Caki2 (cell line): ENCODE data around the gene ALG12. TPM values are rescaled to one million over a fixed set of nuclear protein-coding genes. Genes with fewer than 3 reads are reported as not detected.

Experiments
- DNase-seq: peaks from one replicate; pipeline ENCODE4 v3.0.0-alpha.2; 2015; ENCODE audit warnings: low read depth
- in situ Hi-C: cut with HindIII; loops from 2 replicates; pipeline ENCODE4 v1.10.0; 2016; ENCODE audit warnings: low sequenced_read_pairs, low pct_unique_long_range_greater_than_20kb, mixed read lengths
- total RNA-seq: library from RNA; depleted of rRNA; stranded (reverse); fragments of >200 nt; shearing (Covaris generic); gene quantifications from 2 replicates; pipeline ENCODE4 v1.2.3, GENCODE V29; 2014; ENCODE audit warnings: low replicate concordance

Gene ALG12
- total RNA-seq, 1 experiment from 2014 or later = 45.1 TPM

DNA sequence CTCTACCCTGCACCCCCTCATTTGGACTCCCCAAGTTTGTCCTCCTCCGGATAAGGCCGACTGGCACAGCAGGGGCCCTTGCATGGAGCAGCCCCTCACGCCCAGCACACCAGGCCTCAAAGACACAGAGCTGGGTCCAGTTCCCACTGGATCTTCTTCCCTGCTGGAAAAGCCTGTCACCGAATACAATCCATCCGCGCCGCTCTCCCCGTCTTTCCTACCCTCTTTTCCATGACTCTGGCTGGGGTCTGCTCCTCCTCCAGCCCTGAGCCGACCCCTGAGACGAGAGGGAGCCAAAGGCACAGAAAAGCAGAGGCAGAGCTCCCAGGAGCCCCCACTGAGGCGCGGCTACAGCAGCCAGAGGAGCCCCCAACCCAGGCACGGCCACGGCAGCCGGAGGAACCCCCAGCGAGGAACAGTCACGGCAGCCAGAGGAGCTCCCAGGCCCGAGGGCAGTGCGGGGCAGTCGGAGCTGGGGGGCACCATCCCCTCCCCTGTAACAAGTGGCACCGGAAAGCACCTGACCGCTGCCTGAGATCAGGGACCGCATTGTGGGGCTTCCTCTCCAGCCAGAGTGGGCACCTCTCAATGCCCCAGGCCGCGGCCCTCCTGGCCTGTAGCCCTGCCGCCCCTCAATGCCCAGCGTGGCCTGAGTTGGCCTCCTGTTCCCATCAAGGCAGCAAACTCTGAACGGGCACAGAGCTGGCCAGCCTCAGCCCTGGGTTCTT, 12.0 kb downstream of the ALG12 start:
- no peak for DNase-seq
- in situ Hi-C loops = no loop called here

DNA sequence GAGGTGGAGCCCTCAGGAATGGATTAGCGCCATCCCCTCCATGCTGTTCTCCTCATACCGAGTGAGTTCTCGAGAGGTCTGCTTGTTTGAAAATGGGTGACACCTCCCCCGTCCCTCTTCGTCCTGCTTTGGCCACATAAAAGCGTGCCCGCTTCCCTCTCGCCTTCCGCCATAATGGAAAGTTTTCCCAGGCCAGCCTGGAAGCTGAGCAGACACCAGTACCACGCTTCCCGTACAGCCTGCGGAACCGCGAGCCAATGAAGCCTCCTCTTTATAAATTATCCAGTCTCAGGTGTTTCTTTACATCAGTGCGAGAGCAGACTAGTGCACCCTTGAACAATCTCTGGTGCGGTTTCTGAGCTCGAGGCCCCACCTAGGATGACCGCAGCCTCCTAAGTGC, 12.8 kb downstream of the ALG12 start:
- in situ Hi-C loops = no loop called here
- DNase-seq = no peak

DNA sequence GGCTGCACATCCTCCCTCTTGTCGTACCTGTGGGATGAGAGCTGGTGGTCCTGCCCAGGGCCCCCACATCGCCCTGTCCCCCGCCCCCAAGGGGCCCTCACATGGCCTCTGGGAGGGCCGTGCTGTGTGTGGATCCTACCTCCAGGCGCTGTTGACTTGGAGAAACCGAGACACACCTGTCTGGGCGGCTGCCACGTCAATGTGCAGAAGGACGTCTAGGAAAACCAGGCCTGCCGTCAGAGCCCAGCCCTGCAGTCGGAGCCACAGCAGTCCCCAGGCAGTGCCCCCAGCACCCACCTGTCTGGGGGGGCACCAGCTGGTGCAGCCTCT, 14.2 kb downstream of the ALG12 start:
- no peak for DNase-seq
- in situ Hi-C loops = no loop called here

DNA sequence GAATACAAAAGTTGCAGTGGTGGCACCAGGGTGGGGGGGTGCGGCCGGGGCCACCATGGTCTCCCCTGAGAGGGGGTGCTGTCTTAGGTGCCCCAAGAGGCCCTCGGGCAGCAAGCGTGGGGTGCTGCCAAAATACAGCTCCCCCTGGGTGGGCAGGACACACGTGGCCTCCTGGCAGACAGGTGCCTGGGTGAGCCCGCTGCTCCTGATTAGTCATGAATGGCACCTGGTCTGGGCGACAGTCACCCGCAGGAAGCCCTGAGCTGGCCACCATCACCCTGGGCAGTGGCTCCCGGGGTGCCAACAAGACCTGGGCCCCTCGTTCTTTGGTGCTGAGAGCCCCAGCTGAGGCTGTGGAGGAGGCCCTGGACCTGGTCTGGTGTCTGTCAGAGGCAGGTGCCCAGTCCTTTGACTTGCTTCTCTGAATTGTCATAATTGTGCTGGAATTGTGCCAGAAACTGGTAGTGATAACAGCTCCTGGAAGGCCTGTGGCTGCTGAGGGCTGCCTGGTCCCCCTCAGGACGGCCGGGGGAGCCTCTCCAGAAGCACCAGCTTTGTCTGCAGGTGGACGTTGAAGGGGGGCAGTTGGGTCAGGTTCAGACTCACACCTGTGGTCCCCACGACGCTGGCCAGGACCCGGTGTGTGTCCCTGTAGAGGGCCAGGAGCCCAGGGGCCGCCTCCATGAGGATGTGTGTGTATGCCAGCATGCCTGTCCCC, 14.8 kb downstream of the ALG12 start:
- in situ Hi-C loops = no loop called here

DNA sequence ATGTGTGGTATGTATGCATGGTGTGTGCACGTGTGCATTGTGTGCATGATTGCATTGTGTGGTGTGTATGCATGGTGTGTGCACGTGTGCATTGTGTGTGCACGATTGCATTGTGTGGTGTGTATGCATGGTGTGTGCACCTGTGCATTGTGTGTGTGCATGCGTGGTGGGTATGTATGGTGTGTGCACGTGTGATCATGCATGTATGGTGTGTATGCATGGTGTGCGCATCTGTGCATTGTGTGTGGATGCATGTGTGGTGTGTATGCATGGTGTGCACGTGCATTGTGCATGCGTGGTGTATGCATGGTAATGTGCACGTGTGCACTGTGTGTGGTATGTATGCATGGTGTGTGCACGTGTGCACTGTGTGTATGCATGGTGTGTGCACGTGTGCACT, 16.8 kb downstream of the ALG12 start:
- DNase-seq = no peak
- in situ Hi-C loops = no loop called here

More for the DNA sequence above, 14.8 kb downstream of the ALG12 start:
- no peak for DNase-seq

DNA sequence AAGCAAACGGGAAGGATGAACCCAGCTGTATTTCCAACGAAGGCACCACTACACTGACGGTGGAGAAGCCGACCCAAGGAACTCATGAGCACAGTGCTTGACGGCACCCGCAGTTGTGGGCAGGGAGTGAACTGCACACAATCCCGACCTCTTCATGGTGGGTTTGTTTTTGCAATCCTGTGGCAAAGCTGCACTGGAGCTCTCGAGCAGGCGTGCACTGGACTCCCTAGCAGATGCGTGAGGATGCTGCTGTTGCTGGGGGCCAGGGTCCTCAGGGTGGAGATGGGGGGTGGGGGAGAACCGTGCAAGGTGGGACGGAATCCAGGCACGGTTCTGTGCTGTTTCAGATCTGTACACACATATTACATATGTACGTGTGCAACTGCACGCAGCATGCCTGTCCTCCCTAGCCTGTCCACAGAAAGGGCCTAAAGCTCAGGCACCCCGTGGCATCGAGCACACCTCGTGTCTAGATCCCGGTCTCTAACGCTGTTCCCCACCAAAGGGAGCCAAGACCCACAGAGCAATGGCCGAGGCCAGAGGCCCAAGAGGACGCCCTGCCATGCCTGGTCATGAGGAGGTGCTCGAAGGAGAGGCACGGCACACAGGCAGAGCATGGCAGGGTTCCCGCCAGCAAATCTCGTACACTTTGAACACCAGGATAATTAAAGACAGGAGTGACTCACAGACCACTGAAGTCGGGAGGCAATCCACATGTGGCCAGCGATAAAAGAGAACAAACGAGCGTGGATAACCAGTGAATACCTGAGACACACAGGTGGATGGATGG, 17.6 kb downstream of the ALG12 start:
- in situ Hi-C loops = no loop called here
- no peak for DNase-seq

DNA sequence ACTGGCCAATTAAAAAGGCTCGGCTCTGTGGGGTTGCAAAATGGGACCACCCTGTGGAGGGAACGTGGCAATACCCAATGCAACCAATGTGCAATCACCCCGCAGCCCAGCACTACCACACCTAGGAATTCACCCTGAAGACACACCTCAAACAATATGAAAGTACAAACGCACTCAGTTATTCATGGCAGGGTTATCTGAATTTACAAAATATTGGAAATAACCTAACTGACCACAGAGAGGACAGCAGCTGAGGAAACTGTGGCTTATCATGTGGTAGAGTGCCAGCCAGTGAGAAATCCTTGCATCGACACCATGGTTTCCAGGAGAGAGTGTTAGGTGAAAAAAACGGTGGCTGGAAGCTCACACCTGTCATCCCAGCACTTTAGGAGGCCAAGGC, 18.7 kb downstream of the ALG12 start:
- in situ Hi-C loops = no loop called here

DNA sequence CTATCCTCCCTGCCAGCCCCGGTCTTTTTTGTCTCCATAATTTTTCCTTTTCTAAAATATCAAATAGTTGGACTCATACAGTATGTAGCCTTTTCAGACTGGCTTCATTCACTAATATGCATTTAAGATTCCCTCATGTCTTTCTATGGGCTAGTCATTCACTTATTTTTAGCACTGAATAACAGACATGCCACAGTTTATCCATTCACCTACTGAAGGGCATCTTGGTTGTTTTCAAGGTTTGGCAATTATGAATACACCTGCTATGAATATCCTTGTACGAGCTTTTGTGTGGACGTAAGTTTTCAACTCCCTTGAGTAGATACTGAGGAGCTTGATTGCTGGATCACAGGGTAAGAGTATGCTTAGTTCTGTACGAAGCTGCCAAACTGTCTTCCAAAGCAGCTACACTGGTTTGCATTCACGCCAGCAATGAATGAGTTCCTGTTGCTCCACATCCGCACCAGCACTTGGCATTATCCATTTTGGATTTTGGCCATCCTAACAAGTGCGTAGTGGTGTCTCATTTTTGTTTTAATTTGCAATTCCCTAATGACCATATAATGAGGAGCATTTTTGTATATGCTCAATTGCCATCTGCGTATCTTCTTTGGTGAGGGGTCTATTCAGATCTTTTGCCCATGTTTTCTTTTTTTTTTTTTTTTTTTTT, 21.1 kb downstream of the ALG12 start:
- no peak for DNase-seq
- in situ Hi-C loops = no loop called here

More for the DNA sequence above, 18.7 kb downstream of the ALG12 start:
- DNase-seq = no peak

DNA sequence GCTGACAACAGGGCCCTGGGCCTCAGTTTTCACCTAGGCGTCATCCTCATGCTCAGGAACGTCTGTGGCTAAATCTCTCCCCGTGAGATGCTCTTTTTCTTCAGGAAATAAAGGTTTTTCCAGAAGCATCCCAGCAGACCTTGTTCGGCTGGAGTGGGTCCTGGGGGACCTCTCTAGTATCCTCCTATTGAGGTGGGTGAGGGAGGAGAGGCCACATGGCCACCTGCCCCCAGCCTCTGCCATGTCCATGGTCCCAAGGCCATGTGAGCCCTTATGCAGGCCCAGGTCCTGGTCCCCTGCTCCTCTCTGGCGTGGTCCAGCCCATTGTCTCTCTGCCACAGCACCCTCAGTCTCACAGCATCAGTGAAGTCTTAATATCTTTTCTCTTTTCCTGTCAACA, 22.0 kb downstream of the ALG12 start:
- in situ Hi-C loops = no loop called here
- no peak for DNase-seq

DNA sequence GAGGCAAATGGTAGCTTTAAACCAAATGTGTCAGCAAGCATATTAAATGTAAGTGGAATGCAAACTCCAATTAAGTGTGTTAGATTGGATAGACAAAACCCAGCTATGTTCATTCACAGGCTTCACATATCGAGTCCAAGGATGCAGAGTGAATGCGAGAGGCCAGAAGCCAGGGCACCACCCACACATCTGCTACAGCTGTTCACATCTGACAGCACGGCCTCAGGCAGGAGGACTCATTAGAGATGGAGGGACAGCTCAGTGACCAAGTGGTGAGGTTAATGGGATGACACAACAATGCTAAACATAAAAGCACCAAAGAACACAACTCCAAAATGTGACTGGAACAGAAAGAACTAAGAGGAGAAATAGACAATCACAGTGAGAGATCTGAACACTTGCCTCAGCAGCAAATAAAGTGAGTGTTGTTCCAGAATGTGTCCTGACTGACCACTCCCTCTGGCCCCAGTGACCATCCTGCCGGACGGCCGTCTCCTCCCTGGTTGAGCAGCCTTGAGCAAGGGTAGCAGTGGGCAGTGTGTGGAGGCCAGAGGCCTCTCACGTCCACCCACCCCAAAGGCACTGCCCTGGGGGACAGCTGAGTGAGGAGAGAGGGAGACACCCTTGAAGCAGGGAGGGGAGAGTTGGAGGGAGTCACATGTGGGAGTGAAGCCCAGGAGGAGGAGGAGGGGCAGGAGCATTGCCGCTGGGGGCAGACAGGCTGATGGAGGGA, 23.8 kb downstream of the ALG12 start:
- in situ Hi-C loops = no loop called here
- no peak for DNase-seq

DNA sequence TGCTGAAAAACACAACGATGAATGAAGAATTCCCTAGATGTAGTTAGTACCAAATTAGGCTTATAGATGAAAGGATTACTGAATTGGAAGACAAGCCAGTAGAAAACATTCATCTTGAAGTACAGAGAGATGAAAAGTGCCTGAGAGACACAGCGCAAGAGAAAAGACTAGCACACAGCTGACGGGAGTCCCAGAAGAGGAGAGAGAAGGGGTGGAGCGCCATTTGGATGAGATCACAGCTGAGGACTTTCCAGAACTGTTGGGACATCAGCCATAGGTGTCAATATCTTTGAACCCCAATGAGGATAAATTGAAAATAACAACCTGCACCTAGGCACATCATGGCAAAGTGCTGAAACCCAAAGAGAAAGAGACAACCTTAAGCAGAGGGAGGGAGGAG, 25.2 kb downstream of the ALG12 start:
- in situ Hi-C loops = no loop called here

DNA sequence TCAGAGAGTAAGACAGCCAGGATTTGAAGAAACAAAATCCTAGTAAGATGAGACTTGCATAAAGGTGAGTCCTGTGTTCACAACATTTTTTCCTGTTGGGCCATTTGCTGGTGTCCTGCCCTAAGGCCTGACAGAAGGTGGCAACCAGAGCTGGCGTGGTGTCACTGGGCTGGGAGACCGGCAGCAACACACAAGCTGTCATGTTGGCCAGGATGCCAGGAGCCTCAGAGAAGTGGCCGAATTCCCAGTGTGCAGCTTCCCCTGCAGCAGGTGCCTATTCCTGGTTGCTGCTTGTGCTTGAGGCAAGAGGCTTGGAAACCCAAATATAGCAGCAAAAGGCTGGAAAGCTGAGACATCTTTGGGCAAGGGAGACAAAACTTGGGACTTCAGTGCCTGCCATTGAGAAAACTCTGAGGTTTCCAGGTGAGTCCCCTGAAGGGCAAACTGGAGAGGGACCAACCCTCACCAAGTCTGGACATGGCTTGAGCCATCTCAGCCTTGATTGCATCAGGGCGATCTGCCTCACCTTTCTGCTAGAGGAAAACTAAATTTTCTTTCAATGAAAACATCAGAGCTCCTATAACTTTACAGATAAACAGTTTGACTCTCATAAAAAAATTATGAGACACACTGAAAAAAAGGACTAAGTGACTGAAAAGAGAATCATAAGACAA, 25.9 kb downstream of the ALG12 start:
- no peak for DNase-seq
- in situ Hi-C loops = no loop called here

More for the DNA sequence above, 25.2 kb downstream of the ALG12 start:
- no peak for DNase-seq

DNA sequence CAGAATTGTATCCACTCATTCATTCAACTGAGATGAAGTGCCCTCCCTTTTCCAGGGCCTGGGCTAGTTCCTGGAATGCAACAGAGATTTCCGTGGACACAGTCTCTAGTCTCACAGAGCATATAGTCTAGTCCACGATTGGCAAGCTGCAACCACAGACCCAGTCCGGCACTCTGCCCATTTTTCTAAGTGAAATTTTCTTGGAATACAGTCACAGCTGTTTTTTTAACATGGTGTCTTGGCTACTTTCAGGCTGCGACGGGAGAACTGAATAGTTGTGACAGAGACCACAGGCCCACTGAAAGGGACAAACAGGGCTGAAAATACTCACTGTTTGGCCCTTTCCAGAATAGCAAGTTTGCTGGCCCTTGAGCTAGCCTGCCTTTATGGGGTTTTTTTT, 29.2 kb downstream of the ALG12 start:
- in situ Hi-C loops = no loop called here
- DNase-seq = no peak

DNA sequence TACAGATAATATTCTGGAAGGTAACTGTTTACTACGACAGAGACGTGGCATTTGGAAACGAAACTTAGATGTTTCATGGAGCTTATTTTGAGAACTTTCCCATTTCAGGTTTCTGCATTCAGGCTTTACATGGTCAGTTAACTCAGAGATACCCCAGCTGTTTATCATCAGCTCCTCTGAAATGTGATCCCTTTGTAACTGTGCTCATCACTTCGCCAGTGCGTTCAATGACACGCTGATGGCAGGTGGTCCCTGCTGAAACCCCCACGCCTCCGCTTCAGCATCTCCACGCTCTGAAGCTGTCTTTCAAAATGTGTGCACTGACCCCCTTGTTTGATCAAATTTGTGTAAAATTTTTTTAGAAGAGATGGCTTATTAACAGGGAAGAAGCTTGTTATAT, 30.5 kb downstream of the ALG12 start:
- DNase-seq = no peak
- in situ Hi-C loops = no loop called here

DNA sequence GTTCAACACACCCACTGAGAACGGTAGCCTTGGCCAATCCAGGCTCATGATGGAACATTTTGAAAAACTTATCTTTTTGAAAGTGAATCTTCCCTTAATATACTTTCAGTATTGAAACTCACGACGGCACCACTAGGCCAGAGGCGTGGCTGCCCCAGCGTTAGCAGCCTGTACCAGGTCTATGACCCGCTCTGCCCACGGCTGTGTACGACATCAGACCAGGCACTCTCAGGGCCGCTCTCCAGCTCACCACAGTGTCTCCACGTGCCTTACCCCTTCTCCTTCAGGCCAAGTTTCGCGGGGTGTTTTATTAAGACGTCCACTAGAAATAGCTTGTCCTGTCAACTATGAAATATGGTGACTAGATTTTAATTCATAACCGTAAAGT, 31.2 kb downstream of the ALG12 start:
- DNase-seq = no peak
- in situ Hi-C loops = no loop called here

DNA sequence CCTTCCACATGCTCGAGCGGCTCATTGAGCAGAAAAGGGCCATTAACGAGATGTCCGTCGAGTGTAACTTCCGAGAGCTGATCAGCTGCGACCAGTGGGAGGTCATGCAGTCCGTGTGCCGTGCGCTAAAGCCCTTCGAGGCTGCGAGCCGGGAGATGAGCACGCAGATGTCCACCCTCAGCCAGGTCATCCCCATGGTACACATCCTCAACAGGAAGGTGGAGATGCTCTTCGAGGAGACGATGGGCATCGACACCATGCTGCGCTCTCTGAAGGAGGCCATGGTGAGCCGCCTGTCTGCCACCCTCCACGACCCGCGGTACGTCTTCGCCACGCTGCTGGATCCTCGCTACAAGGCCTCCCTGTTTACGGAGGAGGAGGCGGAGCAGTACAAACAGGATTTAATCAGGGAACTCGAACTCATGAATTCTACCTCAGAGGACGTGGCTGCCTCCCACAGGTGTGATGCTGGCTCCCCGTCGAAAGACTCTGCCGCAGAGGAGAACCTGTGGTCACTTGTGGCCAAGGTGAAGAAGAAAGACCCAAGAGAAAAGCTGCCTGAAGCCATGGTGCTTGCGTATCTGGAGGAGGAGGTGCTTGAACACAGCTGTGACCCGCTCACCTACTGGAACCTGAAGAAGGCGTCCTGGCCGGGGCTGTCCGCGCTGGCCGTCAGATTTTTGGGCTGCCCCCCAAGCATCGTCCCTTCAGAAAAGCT, 31.7 kb downstream of the ALG12 start:
- in situ Hi-C loops = no loop called here
- DNase-seq = no peak

DNA sequence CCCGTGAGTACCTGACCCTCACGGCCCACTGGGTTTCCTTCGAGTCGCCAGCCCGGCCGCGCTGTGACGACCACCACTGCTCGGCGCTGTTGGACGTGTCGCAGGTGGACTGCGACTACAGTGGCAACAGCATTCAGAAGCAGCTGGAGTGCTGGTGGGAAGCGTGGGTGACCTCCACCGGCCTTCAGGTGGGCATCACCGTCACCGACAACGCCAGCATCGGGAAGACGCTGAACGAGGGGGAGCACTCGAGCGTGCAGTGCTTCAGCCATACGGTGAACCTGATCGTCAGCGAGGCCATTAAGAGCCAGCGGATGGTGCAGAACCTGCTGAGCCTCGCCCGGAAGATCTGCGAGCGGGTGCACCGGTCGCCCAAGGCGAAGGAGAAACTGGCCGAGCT, 32.4 kb downstream of the ALG12 start:
- in situ Hi-C loops = no loop called here
- no peak for DNase-seq
